Measurements from ENCODE around the gene FAM47E. TPM values are rescaled to one million over a fixed set of nuclear protein-coding genes. Genes with fewer than 3 reads are reported as not detected.

Gene FAM47E
- total and polyA plus RNA-seq, 2 donors (not counting 1 experiment from before 2014, with no cell fraction given): 0.15 to 1.3 TPM

GRCh38 chr4:76278583-76278982 is 27.1 kb downstream of the FAM47E start:
- WGBS (ENCODE audit: insufficient coverage): no CpG with 5 or more reads among the region's 1 CpG
- no peak overlapping the region for H3K4me3 ChIP-seq (ENCODE audit: control extremely low read depth in 1 of 5, extremely low read depth in 1 of 5, insufficient read depth in 1 of 5, low read depth in 2 of 5, low read length in 4 of 5)
- H3K79me2 ChIP-seq (ENCODE audit: control insufficient read depth, insufficient read depth, low read length): no peaks in the 10 kb centered on the region
- Mint-ChIP-seq H3K4me3 (no peak overlapping the region), H3K27ac (no peak overlapping the region), H3K27me3 (peaks cover 12% of the 10 kb centered on the region), H3K9me3 (ENCODE audit: insufficient read depth) (no peaks in the 10 kb centered on the region), H3K4me1 (no peaks in the 10 kb centered on the region)
- H3K9ac ChIP-seq (ENCODE audit: low read length): no peak overlapping the region
- intact Hi-C loops (cut with micrococcal nuclease): no loop called here
- no peaks in the 10 kb centered on the region for H3K36me3 ChIP-seq (replicated peaks in 1 of 2; ENCODE audit: control extremely low read depth in 1 of 2, control insufficient read depth in 1 of 2, extremely low read depth in 1 of 2, insufficient read depth in 2 of 2, low read length in 1 of 2)
- no peak overlapping the region for H3K27ac ChIP-seq (ENCODE audit: low read length in 2 of 2)
- H4K20me1 ChIP-seq (ENCODE audit: control insufficient read depth, insufficient read depth, low read length, poor library complexity, severe bottlenecking): no peaks in the 10 kb centered on the region
- no peak overlapping the region for H3K4me2 ChIP-seq (replicated peaks; ENCODE audit: low read depth, low read length, poor library complexity, severe bottlenecking)
- no peak for DNase-seq
- TF ChIP-seq EZH2 (IDR thresholded peaks at IDR 0.05; ENCODE audit: borderline replicate concordance, insufficient read depth, low read depth, low read length, poor library complexity, severe bottlenecking) (no peak), CTCF (IDR thresholded peaks at IDR 0.05) (no peak)
- H2AFZ ChIP-seq (ENCODE audit: insufficient read depth, low read depth, low read length, poor library complexity, severe bottlenecking): no peak overlapping the region
- peaks cover 0 to 8% (median 1%) of the 10 kb centered on the region in 4 experiments for H3K27me3 ChIP-seq (replicated peaks in 1 of 4; ENCODE audit: control extremely low read depth in 1 of 4, control insufficient read depth in 3 of 4, insufficient read depth in 4 of 4, low read length in 3 of 4)
- POLR2A ChIA-PET: no interaction called here
- no peak for ATAC-seq (ENCODE audit: low read depth)
- H3K9me3 ChIP-seq (ENCODE audit: control extremely low read depth in 1 of 3, control insufficient read depth in 2 of 3, insufficient read depth in 1 of 3, low read length in 2 of 3): no peaks in the 10 kb centered on the region
- CTCF ChIA-PET: no interaction called here
- no peaks in the 10 kb centered on the region for H3K4me1 ChIP-seq (ENCODE audit: control insufficient read depth in 2 of 2, insufficient read depth in 2 of 2, low read length in 2 of 2)

GRCh38 chr4:76279462-76279861 is 27.9 kb downstream of the FAM47E start:
- Mint-ChIP-seq H3K4me1 (no peaks in the 10 kb centered on the region), H3K27me3 (peaks cover 12% of the 10 kb centered on the region), H3K9me3 (ENCODE audit: insufficient read depth) (no peaks in the 10 kb centered on the region), H3K4me3 (no peak overlapping the region), H3K27ac (no peak overlapping the region)
- DNase-seq: no peak
- H3K36me3 ChIP-seq (replicated peaks in 1 of 2; ENCODE audit: control extremely low read depth in 1 of 2, control insufficient read depth in 1 of 2, extremely low read depth in 1 of 2, insufficient read depth in 2 of 2, low read length in 1 of 2): no peaks in the 10 kb centered on the region
- H3K4me1 ChIP-seq (ENCODE audit: control insufficient read depth in 2 of 2, insufficient read depth in 2 of 2, low read length in 2 of 2): no peaks in the 10 kb centered on the region
- ChIA-PET POLR2A (no interaction called here), CTCF (no interaction called here)
- H3K4me3 ChIP-seq (ENCODE audit: control extremely low read depth in 1 of 5, extremely low read depth in 1 of 5, insufficient read depth in 1 of 5, low read depth in 2 of 5, low read length in 4 of 5): no peak overlapping the region
- no peaks in the 10 kb centered on the region for H3K79me2 ChIP-seq (ENCODE audit: control insufficient read depth, insufficient read depth, low read length)
- H3K4me2 ChIP-seq (replicated peaks; ENCODE audit: low read depth, low read length, poor library complexity, severe bottlenecking): no peak overlapping the region
- no peak overlapping the region for H3K27ac ChIP-seq (ENCODE audit: low read length in 2 of 2)
- no peak for TF ChIP-seq EZH2 (IDR thresholded peaks at IDR 0.05; ENCODE audit: borderline replicate concordance, insufficient read depth, low read depth, low read length, poor library complexity, severe bottlenecking)
- TF ChIP-seq CTCF (IDR thresholded peaks at IDR 0.05): no peak
- H3K9ac ChIP-seq (ENCODE audit: low read length): no peak overlapping the region
- 90% methylated on average over 2 of the region's 4 CpGs for WGBS (ENCODE audit: insufficient coverage)
- ATAC-seq (ENCODE audit: low read depth): no peak
- H2AFZ ChIP-seq (ENCODE audit: insufficient read depth, low read depth, low read length, poor library complexity, severe bottlenecking): no peak overlapping the region
- intact Hi-C loops (cut with micrococcal nuclease): no loop called here
- H4K20me1 ChIP-seq (ENCODE audit: control insufficient read depth, insufficient read depth, low read length, poor library complexity, severe bottlenecking): no peaks in the 10 kb centered on the region
- no peaks in the 10 kb centered on the region for H3K9me3 ChIP-seq (ENCODE audit: control extremely low read depth in 1 of 3, control insufficient read depth in 2 of 3, insufficient read depth in 1 of 3, low read length in 2 of 3)
- peaks cover 0 to 8% (median 1%) of the 10 kb centered on the region in 4 experiments for H3K27me3 ChIP-seq (replicated peaks in 1 of 4; ENCODE audit: control extremely low read depth in 1 of 4, control insufficient read depth in 3 of 4, insufficient read depth in 4 of 4, low read length in 3 of 4)
